Smooth muscle cell of the brain vasculature (primary cell): ENCODE results near the gene DOK6.

Experiments
- DNase-seq: peaks from one replicate; pipeline ENCODE4 v3.0.0-alpha.2; 2012; ENCODE audit warnings: low read depth, low spot score

Gene DOK6

GRCh38 chr18:69898241-69898861 lies 497.7 kb downstream of the DOK6 start:
- DNase-seq, result no peak
